HEK293 (cell line): ENCODE data around the gene ALPK3.

Source experiments
- CTCF ChIA-PET: fragments of 350-600 bp; formaldehyde crosslinking; extraction: SDS; loops from one replicate; lab custom pipeline; 2021; ENCODE audit warnings: antibody characterized with exemption; lab: Yijun Ruan, JAX
- POLR2A ChIA-PET: fragments of 300-600 bp; formaldehyde crosslinking; extraction: SDS; loops from one replicate; lab custom pipeline; 2020; ENCODE audit warnings: antibody characterized with exemption, inconsistent platforms; lab: Yijun Ruan, JAX
- H3K27ac ChIP-seq: fragments of 200-500 bp; sonication (Bioruptor generic); 2 replicates; pipeline ENCODE4 v1.5.1; 2014; ENCODE audit warnings: low read depth, low read length, control low read depth, inconsistent platforms; ENCODE audit errors: extremely low read depth
- H3K36me3 ChIP-seq, 2 experiments: fragments of 200-500 bp in 1 of 2; sonication (Bioruptor generic) in 1 of 2; 1 replicate in 1 of 2; 2 replicates in 1 of 2; pipeline ENCODE4 v1.5.1; 2014 to 2017; ENCODE audit warnings: inconsistent platforms in 2 of 2, low read length in 2 of 2; ENCODE audit not compliant: control insufficient read depth in 2 of 2, insufficient read depth in 1 of 2
- H3K4me1 ChIP-seq: fragments of 200-500 bp; sonication (Bioruptor generic); 2 replicates; pipeline ENCODE4 v1.5.1; 2014; ENCODE audit warnings: mild to moderate bottlenecking, low read length, inconsistent platforms; ENCODE audit not compliant: control insufficient read depth, insufficient read depth
- H3K4me3 ChIP-seq: 2 replicates; pipeline ENCODE4 v1.5.1; 2011; ENCODE audit warnings: low read depth, mild to moderate bottlenecking, control low read depth, low read length, moderate library complexity
- H3K9me3 ChIP-seq: fragments of 200-500 bp; sonication (Bioruptor generic); 2 replicates; pipeline ENCODE4 v1.5.1; 2014; ENCODE audit warnings: low read depth, low read length, inconsistent platforms; ENCODE audit not compliant: control insufficient read depth, insufficient read depth
- AEBP2 ChIP-seq: fragments of 450-650 bp; formaldehyde crosslinking; IDR thresholded peaks from 2 replicates; pipeline ENCODE4 v1.5.1; 2016; ENCODE audit warnings: missing biosample characterization, missing genetic modification characterization, borderline replicate concordance
- KLF16 ChIP-seq: fragments of 450-650 bp; formaldehyde crosslinking; IDR thresholded peaks from 2 replicates; pipeline ENCODE4 v1.5.1; 2017; ENCODE audit warnings: missing biosample characterization, missing genetic modification characterization
- MZF1 ChIP-seq: fragments of 450-650 bp; formaldehyde crosslinking; IDR thresholded peaks from 2 replicates; pipeline ENCODE4 v1.5.1; 2017; ENCODE audit warnings: missing biosample characterization, missing genetic modification characterization, borderline replicate concordance
- WT1 ChIP-seq: fragments of 450-650 bp; formaldehyde crosslinking; IDR thresholded peaks from 2 replicates; pipeline ENCODE4 v1.5.1; 2016; ENCODE audit warnings: missing biosample characterization, missing genetic modification characterization
- ZBTB1 ChIP-seq: fragments of 450-650 bp; formaldehyde crosslinking; IDR thresholded peaks from 2 replicates; pipeline ENCODE4 v1.5.1; 2016; ENCODE audit warnings: missing biosample characterization, missing genetic modification characterization
- ZBTB10 ChIP-seq: fragments of 450-650 bp; formaldehyde crosslinking; IDR thresholded peaks from 2 replicates; pipeline ENCODE4 v1.5.1; 2016; ENCODE audit warnings: missing biosample characterization, missing genetic modification characterization
- ZBTB48 ChIP-seq: fragments of 450-650 bp; formaldehyde crosslinking; IDR thresholded peaks from 2 replicates; pipeline ENCODE4 v1.5.1; 2016; ENCODE audit warnings: missing biosample characterization, missing genetic modification characterization
- ZBTB6 ChIP-seq: fragments of 450-650 bp; formaldehyde crosslinking; IDR thresholded peaks from 2 replicates; pipeline ENCODE4 v1.5.1; 2017; ENCODE audit warnings: missing biosample characterization, missing genetic modification characterization
- ZBTB8A ChIP-seq: fragments of 450-650 bp; formaldehyde crosslinking; IDR thresholded peaks from 2 replicates; pipeline ENCODE4 v1.5.1; 2016; ENCODE audit warnings: missing biosample characterization, missing genetic modification characterization
- ZNF324 ChIP-seq: fragments of 450-650 bp; formaldehyde crosslinking; IDR thresholded peaks from 2 replicates; pipeline ENCODE4 v1.5.1; 2016; ENCODE audit warnings: missing biosample characterization, missing genetic modification characterization
- ZNF433 ChIP-seq: fragments of 450-650 bp; formaldehyde crosslinking; IDR thresholded peaks from 2 replicates; pipeline ENCODE4 v1.5.1; 2016; ENCODE audit warnings: missing biosample characterization, missing genetic modification characterization, low read depth
- ZNF555 ChIP-seq: fragments of 450-650 bp; formaldehyde crosslinking; conservative IDR thresholded peaks from 2 replicates; pipeline ENCODE4 v1.5.1; 2017; ENCODE audit warnings: missing biosample characterization, mild to moderate bottlenecking, missing genetic modification characterization, inconsistent platforms
- ZSCAN23 ChIP-seq: fragments of 450-650 bp; formaldehyde crosslinking; IDR thresholded peaks from 2 replicates; pipeline ENCODE4 v1.5.1; 2016; ENCODE audit warnings: missing biosample characterization, missing genetic modification characterization
- ZSCAN5A ChIP-seq: fragments of 450-650 bp; formaldehyde crosslinking; IDR thresholded peaks from 2 replicates; pipeline ENCODE4 v1.5.1; 2016; ENCODE audit warnings: missing biosample characterization, missing genetic modification characterization

Gene ALPK3

GRCh38 chr15:84840741-84841429, 23.7 kb downstream of the ALPK3 start (continued):
- TF ChIP-seq ZNF324 (no peak), ZBTB48 (no peak)

- CTCF ChIA-PET: interaction anchor here (0.9 to 1.0 kb wide), 2 partner anchors 14 to 15 kb away, joined by 3 read pairs; no protein-coding TSS in a partner anchor
- no peak for TF ChIP-seq KLF16
- TF ChIP-seq ZBTB10 (tag by site-specific recombination): no peak
- no peak for TF ChIP-seq ZSCAN23 (tag by site-specific recombination)
- no peak for TF ChIP-seq MZF1 (tag by site-specific recombination)
- no peak for TF ChIP-seq ZBTB6
- TF ChIP-seq ZBTB1: no peak
- TF ChIP-seq ZBTB8A (tag by site-specific recombination): no peak
- TF ChIP-seq ZNF555 (tag by site-specific recombination): no peak
- POLR2A ChIA-PET: no interaction called here
- H3K9me3 ChIP-seq: peaks cover 3% of the 10 kb centered on the region; the same call in 1 of the 2 replicates
- no peak overlapping the region for H3K4me3 ChIP-seq
- no peak overlapping the region for H3K27ac ChIP-seq
- no peaks in the 10 kb centered on the region for H3K36me3 ChIP-seq
- H3K4me1 ChIP-seq: no peaks in the 10 kb centered on the region
Measured at GRCh38 chr15:84842781-84843180, 25.6 kb downstream of the ALPK3 start.

GRCh38 chr15:84844964-84845363, 27.8 kb downstream of the ALPK3 start:
- POLR2A ChIA-PET: interaction anchor here (1.5 kb wide), 1 partner anchor 85 kb away, joined by 3 read pairs; no protein-coding TSS in a partner anchor
- Histone ChIP-seq H3K9me3 (peaks cover 3% of the 10 kb centered on the region; the same call in 1 of the 2 replicates), H3K4me3 (no peak overlapping the region), H3K4me1 (no peaks in the 10 kb centered on the region), H3K36me3 (no peaks in the 10 kb centered on the region), H3K27ac (no peak overlapping the region)
- CTCF ChIA-PET: interaction anchor here (0.6 to 3.2 kb wide), 26 partner anchors 8 to 1884 kb away, joined by 3 to 24 read pairs (median 4); partner anchors contain the start of gene SLC28A1
- TF ChIP-seq WT1 (tag by site-specific recombination) (no peak), AEBP2 (tag by site-specific recombination) (no peak), KLF16 (no peak), ZNF433 (tag by site-specific recombination) (no peak), ZSCAN5A (tag by site-specific recombination) (no peak)
